IPS DF 4.7 (cell line): ENCODE results near the gene C16orf87.
"Not testable (repeated sequence)": the region's sequence is repeated elsewhere in the genome, so short reads cannot be mapped to it uniquely, and the experiment has no call there.

Source experiments
- DNase-seq: peaks from one replicate; pipeline ENCODE4 v3.0.0-alpha.2; 2013; ENCODE audit warnings: low spot score; ENCODE audit errors: extremely low read depth

Gene C16orf87

DNA sequence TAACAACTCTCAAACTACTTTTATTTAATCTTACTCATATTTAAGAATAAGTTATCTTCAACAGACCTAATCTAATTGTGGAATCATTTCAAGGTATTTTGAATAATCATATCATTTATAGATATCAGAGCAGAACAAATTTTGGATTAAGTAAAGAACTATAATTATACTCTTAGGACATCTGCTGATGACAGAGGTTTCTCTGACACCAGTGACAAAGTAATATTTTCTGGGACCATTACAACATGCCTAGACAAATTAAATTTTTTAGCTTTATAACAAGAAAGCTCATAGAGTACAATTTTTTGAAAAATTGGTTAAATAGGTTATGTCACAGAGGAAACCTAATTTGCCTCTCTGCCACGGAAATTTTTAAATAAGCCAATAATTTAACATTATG, 30.5 kb downstream of the C16orf87 start:
- no peak for DNase-seq

DNA sequence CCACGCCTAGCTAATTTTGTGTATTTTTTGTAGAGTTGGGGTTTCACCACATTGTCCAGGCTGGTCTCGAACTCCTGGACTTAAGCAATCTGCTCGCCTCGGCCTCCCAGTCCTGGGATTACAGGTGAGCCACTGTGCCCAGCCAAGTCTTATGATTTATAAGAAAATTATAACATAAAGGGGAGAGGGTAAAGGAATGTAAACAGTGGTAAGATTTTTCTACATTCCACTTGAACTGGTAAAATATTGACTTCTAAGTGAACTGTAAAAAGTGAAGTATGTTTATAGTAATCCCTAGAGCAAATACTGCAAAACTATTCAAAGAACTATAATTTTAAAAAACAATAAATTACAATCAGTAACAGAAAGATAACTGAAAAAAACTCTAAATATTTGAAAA, 33.5 kb downstream of the C16orf87 start:
- no peak for DNase-seq

DNA sequence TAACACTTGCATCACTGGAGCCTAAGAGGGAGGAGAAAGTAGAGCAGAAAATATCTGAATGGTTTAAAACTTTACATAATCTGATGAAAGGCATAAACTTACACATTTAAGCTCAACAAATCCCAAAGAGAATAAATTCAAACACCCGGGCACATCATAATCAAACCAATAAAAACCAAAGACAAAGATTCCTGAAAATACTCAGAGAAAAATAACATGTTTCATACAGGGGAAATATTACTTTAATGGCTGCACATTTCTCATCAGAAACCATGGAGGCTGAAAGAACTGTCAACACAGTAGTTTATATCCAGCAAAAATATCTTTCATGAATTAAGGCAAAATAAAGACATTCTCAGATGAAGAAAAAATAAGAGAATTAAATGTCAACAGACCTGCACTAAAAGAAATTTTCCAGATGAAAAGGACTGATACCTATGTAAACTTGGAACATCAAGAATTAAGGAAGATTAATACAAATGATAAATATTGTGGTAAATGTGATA, 34.2 kb downstream of the C16orf87 start:
- no peak for DNase-seq

GRCh38 chr16:46793841-46794240, 37.1 kb downstream of the C16orf87 start:
- DNase-seq, result no peak

- no peak for DNase-seq
Measured at GRCh38 chr16:46790599-46791270, 40.2 kb downstream of the C16orf87 start.

GRCh38 chr16:46789499-46790414, 41.2 kb downstream of the C16orf87 start:
- DNase-seq, result no peak

- no peak for DNase-seq
Measured at GRCh38 chr16:46788891-46789474, 42.0 kb downstream of the C16orf87 start.

- DNase-seq, result no peak
Measured at GRCh38 chr16:46787909-46788308, 43.1 kb downstream of the C16orf87 start.

GRCh38 chr16:46785076-46785845, 45.7 kb downstream of the C16orf87 start:
- DNase-seq, result no peak

GRCh38 chr16:46784569-46784968, 46.4 kb downstream of the C16orf87 start:
- not testable (repeated sequence) for DNase-seq

DNA sequence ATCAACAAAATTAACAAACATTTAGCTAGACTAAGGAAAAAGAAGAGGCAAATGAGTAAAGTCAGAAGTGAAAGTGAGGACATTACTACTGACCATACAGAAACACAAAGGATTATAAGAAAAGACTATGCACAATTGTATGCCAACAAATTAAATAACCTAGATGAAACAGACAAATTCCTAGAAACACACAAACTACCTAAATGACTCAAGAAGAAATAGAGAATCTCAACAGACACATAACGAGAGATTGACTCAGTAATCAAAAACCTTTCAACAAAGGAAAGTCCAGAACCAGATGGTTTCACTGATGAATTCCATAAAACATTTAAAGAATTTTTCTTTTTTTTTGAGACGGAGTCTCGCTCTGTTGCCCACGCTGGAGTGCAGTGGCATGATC, 47.2 kb downstream of the C16orf87 start:
- no peak for DNase-seq

DNA sequence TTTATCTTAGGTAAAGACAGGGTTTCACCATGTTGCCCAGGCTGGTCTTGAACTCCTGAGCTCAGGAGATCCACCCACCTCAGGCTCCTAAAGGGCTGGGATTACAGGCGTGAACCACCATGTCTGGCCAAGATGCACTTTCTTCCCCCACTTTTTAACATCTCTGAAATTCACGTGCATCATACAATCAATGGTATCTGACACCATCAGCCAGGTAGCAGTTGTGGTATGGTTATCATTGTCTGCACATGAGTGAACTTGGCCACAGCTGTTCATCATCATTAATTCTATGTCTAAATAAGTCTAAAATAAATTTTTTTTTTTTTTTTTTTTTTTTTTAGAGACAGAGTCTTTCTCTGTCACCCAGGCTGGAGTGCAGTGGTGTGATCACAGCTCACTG, 48.7 kb downstream of the C16orf87 start:
- DNase-seq, result no peak

- no peak for DNase-seq
Measured at GRCh38 chr16:46777804-46778203, 53.2 kb downstream of the C16orf87 start.

DNA sequence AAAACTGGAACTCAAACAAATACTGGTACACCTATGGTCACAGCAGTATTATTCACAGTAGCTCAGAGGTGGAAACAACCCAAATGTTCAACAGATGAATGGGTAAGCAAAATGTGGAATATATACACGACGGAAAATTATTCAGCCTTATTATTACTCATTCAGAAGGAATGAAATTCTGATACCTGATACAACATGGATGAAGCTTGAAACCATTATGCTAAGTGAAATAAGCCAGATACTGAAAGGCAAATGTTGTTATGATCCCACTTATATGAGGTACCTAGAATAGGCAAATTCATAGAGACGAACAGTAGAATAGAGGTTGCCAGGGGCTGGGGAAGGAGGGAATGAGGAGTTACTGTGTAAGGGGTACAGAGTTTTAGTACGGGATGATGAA, 55.8 kb downstream of the C16orf87 start:
- no peak for DNase-seq

GRCh38 chr16:46774743-46775177, 56.2 kb downstream of the C16orf87 start:
- no peak for DNase-seq

DNA sequence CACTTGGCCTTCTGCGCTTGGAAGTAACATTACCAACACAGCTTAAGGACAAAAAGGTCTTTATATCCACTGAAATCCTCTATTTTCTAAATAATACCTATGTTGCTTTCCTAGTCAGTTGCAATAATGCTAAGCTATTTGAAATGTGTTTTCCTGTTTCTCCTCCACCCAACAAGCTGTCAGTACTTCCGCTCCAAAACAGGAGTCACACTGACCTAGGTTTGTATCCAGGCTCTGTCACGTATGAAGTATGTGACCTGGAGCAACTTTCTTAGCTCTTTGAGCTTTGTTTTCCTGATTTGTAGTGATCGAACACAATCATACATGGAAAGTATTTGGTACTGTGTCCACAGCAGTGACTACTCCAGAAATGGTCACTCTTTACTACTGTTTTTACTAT, 58.5 kb downstream of the C16orf87 start:
- DNase-seq, result no peak

GRCh38 chr16:46768809-46769208, 62.2 kb downstream of the C16orf87 start:
- DNase-seq, result no peak

- DNase-seq, result no peak
Measured at GRCh38 chr16:46765050-46765449, 65.9 kb downstream of the C16orf87 start.

GRCh38 chr16:46763147-46763546, 67.8 kb downstream of the C16orf87 start:
- no peak for DNase-seq

DNA sequence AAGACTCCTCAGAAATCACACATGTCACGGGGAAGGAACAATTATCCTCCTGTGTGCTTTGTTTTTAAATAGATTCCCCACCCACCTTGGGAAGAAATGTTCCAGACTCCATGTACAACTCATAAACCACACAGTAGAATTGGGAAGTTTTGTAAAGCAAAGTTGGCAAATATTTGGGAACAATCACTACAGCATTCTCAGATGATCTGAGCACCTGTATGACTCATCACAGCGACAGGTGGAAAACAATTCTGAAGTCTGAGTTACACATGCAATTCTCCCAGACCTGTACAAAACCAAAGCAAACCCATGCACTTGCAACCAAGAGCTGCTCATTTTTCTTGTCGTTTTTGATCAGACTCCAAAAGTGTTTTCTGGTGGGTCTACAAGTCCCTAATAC, 68.4 kb downstream of the C16orf87 start:
- no peak for DNase-seq

DNA sequence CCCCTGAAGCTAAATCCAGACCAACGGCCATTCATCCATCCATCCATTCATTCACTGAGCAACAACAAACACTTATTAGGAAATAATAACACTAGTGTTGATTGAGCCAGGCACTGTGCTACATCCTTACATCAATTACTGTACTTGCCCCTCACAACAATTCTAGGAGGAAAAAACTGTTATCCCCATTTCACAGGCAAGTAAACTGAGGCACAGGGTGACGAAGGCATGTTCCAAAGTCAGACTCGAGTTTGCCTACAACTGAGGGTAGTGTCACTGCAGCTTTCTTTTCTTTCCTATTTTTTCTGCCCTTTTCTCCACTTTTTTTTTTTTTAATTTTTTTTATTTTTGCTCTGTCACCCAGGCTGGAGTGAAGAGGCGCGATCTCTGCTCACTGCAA, 71.7 kb downstream of the C16orf87 start:
- DNase-seq, result no peak
